GM19372 (cell line): ENCODE data around the gene KRTAP4-9.
"Not testable (repeated sequence)": the region's sequence is repeated elsewhere in the genome, so short reads cannot be mapped to it uniquely, and the experiment has no call there.

Experiments used
- ATAC-seq: cut with Tn5 transposase; IDR thresholded peaks from one replicate; pipeline ENCODE4 v1.9.1; 2021; ENCODE audit warnings: mild to moderate bottlenecking, low read depth, moderate library complexity; ENCODE audit not compliant: unreplicated experiment

KRTAP4-9 gene

GRCh38 chr17:41123991-41124371, 18.8 kb downstream of the KRTAP4-9 start, which contains the start of gene KRTAP4-12:
TSS of gene KRTAP4-12 (minus strand) at chr17:41124182. CDS start at chr17:41124122, 60 bp downstream.
- not testable (repeated sequence) for ATAC-seq

DNA sequence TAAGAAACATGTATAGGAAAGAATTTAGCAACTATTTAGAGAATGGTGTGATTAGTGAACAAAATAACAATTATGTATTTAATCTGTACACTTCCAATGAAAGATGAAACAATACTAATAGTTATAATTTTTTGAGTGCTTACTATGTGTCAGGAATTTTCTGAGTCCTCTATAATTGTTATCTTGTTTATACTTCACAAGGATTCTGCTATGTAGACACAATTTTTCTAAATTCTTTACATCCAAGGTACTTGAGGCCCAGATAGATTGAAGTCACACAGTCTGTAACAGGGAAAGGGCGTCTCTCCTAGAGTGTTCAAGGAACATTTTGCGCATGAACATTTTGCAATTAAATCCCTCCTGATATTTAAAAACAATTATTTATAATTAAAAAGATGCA, 19.9 kb downstream of the KRTAP4-9 start:
- ATAC-seq = no peak

DNA sequence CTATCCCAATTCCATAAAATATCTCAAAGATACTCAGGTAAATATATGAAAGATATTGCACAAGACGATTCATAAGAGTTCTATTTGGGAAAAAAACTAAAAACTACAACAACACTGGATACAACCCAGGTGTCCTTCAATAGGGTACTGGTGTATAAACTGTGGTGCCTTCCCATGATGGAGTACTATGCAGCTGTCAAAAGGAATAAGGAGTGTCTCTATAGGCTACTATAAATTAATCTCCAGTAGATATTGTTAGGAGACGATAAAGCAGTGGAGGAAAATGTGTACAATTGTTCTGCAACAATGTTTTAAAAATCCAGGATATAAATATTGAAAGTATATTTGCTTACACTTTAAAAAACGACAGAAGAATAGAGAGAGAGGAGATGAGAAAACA, 21.2 kb downstream of the KRTAP4-9 start:
- ATAC-seq = no peak

DNA sequence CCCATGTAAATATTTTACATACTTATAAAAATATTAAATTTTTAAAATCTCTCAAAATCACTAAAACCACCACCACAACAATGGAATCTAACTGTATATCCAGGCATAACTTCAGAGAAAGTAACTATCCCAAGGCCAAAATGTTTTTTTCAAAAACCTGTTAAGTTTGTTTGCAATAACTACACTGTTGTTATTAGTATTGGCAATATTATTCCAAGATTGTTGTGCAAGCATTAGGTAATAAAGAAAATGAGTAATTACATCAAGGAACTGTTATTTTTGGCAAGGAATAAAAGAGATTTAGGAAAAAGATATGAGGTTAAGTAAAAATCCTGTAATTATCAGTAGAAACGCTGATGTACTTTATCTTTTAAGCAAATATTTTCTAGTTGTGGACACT, 22.2 kb downstream of the KRTAP4-9 start:
- ATAC-seq = no peak

- ATAC-seq = no peak
Measured at GRCh38 chr17:41131979-41132378, 26.8 kb downstream of the KRTAP4-9 start.

DNA sequence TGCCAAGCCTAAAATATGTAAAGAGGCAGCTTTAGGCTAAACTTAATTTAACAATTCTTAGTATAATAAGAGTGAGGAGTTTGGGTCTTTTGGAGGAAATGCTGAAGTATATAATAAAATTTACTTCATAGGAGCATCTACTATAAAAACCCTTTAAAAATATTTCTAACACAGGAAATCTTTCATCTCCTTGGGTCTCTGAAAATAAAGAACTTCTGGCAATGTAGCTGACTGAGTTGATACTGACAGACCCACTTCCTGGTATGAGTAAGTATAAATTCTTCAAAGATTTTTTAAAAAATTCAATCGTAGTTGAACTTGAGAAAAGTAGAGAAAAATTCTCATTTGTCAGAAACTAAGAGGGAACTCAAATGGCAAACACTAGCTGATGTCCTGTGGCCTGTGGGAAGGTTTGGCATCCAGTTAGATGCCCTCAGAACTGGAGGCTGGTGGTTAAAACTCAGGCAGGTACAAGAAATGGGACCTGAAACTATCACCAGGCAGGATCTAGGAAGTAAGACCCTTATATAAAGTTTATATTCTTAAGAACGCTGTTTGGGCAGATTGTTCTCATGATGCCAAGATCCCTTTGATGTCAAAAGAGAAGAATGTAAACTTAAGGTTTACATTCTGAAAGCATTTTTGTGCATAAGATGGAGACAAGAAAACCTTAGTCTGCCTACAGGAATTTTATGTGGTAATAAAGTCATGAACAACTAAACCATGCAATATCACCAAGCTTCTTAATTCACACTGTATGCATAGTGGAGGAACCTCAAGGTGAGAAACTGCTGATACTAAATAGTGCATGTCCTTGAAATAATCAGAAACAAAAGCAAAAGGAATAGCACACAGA, 28.9 kb downstream of the KRTAP4-9 start:
- ATAC-seq = no peak

GRCh38 chr17:41139865-41140264, 34.7 kb downstream of the KRTAP4-9 start:
- ATAC-seq = not testable (repeated sequence)

- ATAC-seq = no peak
Measured at GRCh38 chr17:41140360-41141131, 35.4 kb downstream of the KRTAP4-9 start, which contains the start of gene KRTAP4-6. TSS of gene KRTAP4-6 (minus strand) at chr17:41140544. CDS start at chr17:41140487, 57 bp downstream.

DNA sequence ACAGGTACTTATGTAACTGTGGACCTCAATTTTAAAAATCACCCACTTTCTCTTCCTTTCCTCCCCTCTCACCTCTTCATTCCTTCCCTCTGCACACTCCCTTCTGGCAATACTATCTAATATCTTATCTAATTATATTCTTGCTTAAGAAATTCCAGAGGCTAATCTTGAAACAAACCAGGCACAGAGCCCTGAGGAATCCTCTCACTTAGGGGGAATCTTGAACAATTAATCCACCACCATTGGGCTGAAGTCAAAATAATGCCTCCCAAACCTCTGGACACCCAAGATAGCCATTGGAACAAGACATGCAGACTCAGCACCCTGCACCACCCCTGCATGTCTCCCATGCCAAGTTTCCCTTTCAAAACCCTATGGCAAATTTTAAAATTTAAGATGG, 36.2 kb downstream of the KRTAP4-9 start:
- no peak for ATAC-seq

- no peak for ATAC-seq
Measured at GRCh38 chr17:41144846-41145245, 39.7 kb downstream of the KRTAP4-9 start.

DNA sequence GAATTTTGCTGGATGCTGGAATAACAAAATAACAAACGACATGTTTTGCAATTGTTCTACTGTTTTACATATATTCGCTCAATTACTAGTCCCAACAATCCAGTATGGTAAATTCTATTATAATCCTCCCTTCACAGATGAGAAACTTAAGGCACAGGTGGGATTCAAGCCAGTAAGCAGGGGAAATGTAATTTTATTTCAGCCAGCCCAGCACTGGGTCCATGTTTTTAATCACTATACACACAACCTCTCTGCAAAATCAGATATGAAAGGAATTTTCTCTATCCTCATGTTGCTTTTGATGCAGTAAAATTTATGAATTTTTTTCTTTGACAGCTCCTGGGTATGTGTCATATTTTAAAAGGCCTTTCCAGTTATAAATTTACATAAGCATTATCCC, 40.1 kb downstream of the KRTAP4-9 start:
- ATAC-seq = no peak

- no peak for ATAC-seq
Measured at GRCh38 chr17:41147531-41148204, 42.5 kb downstream of the KRTAP4-9 start.

GRCh38 chr17:41148971-41149651, 43.9 kb downstream of the KRTAP4-9 start:
- not testable (repeated sequence) for ATAC-seq

GRCh38 chr17:41149652-41149985, 44.4 kb downstream of the KRTAP4-9 start, which contains the start of gene KRTAP4-5:
TSS of gene KRTAP4-5 (minus strand) at chr17:41149825. CDS start at chr17:41149767, 58 bp downstream.
- ATAC-seq = no peak

GRCh38 chr17:41150026-41150425, 44.8 kb downstream of the KRTAP4-9 start:
- ATAC-seq = no peak

DNA sequence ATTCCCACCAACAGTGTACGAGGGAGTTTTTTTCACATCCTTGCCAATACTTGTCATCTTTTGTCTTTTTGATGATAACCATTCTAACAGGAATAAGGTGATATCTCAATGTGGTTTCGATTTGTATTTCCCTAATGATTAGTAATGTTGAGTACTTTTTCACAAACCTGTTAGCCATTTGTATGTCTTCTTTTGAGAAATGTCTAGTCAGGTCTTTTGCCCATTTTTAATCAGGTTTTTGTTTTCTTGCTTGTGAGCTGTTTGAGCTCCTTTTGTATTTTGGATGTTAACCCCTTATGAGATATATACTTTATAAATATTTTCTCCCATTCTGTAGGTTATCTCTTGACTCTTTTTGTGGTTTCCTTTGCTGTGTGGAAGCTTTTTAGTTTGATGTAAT, 46.3 kb downstream of the KRTAP4-9 start:
- no peak for ATAC-seq

DNA sequence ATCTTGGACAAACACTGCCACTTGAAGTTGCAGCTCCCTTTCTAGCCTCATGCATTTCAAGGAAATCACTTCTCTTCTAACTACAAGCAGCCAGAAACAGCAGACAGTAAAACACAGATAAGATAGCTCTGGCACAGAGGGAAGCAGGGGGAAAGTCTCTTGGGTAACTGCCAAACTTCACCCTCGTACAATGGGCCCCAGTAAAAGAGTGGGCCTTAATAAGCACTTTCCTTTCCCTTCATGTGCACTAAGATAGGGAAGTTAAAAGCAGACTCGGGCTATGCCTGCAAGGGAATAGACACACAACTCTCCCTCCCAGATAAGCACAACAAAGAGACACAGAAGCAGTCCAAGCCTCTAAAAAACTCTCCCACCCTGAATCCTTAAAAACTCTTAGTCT, 48.7 kb downstream of the KRTAP4-9 start:
- no peak for ATAC-seq
